GM19467 (cell line): ENCODE measurements around the gene GOLGA3.
"Not testable (repeated sequence)": the region's sequence is repeated elsewhere in the genome, so short reads cannot be mapped to it uniquely, and the experiment has no call there.

Source experiments
- ATAC-seq: cut with Tn5 transposase; IDR thresholded peaks from one replicate; pipeline ENCODE4 v1.9.1; 2021; ENCODE audit warnings: mild to moderate bottlenecking, moderate library complexity; ENCODE audit not compliant: unreplicated experiment

The GOLGA3 gene

GRCh38 chr12:132818562-132818961 is 10.1 kb downstream of the GOLGA3 start:
- no peak for ATAC-seq

DNA sequence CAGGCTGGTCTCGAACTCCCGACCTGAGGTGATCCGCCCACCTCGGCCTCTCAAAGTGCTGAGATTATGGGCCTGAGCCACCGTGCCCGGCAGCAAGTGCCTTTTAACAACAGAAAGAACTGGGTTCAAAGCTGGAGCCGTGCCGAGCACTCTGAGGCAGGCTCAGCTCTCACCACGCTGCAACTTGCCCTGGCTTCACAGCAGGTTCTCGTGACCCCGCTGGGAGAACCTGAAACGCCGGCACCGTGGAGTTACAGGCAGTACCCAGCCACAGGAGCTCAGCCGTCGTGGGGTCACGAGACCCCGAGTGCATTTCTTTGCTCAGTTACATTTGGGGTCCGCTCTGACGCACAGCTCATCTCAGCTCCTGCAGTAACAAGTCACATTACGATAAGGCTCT is 14.4 kb downstream of the GOLGA3 start:
- no peak for ATAC-seq

DNA sequence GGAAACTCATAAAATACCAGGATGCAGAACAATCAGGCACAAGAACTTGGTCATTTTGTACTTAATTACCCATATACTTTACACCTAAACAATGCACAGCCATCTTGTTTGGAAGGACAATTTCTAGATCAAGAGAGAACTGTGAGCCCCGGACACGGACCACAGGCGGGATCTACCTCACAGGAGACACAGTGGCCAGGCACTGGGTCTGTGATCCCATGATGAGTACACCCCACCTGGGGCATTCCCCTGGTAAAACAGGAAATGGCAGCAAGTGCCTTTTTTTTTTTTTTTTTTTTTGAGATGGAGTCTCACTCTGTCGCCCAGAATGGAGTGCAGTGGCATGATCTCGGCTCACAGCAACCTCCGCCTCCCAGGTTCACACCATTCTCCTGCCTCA is 15.2 kb downstream of the GOLGA3 start:
- ATAC-seq = no peak

GRCh38 chr12:132812631-132813305 is 15.9 kb downstream of the GOLGA3 start:
- ATAC-seq = no peak

DNA sequence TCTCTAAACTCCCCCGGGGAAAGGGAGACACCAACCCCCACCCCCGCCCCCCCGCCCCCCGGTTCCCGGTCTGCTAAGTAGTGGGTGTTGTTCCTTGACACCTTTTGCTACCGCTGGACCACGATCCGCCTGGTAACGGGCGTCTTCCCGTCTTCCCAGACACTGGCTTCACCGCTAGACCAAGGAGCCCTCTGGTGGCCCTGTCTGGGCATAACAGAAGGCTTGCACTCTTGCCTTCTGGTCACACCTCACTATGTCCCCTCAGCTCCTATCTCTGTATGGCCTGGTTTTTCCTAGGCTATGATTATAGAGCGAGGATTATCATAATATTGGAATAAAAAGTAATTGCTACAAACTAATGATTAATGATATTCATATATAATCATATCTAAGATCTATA is 19.3 kb downstream of the GOLGA3 start:
- not testable (repeated sequence) for ATAC-seq

GRCh38 chr12:132807295-132808092 is 21.2 kb downstream of the GOLGA3 start:
- ATAC-seq = no peak

DNA sequence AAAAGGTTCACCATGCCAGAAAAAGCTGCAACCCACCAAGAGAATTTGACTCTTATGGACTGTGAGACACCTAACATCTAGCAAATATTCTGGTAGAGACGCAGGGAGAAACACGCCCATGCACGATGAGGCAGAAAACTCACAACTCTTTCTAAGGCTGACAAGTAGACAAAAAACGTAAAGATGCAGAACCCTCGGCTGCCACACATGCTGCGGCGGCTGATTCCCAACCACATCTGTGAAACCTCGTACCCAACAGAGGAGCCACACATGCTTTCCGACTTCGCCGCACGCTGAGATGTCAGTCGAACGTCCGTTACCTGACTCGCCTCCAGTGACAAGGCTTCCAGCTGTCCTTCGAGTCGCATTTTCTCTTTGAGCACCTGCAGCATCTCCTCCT is 21.8 kb downstream of the GOLGA3 start:
- ATAC-seq = no peak

- no peak for ATAC-seq
These were observed 24.2 kb downstream of the GOLGA3 start for GRCh38 chr12:132804426-132804861.

DNA sequence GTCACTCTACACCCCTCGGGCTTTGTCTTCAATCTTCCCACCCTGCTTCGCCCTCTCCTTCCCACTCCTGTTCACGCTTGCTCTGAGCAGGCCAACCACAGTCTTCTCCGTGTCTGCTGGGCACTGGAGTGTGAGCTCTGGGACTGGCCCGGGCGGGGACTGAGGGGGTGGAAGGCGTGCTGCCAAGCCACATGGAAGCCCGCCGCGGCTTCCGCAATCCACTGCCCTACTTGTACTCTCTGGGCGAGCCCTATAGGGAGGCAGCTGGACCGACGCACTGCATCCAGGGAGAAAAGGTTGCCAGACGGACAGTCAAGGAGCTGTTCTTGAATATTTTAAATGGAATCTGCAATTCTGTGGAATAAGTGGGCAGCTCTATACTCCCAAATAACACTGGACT is 24.8 kb downstream of the GOLGA3 start:
- no peak for ATAC-seq

DNA sequence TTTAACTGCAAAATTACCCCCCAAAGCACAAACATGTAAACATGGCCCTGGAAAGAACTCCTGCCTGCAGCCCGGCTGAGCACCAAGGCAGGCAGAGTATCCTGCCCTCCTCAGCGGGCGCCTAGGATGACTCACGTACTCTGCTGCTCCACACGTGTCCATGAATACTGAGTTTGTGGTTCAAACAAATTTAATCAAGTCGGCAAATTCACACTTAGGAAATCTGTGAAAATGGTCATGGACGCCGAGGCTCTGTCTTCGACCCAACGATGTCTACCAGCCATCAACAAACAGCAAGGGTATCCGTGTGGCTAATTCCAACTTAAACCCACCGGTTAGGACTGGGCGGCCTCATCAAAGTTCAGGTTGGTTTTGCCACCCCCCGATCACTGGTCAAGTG is 25.5 kb downstream of the GOLGA3 start:
- ATAC-seq = no peak

DNA sequence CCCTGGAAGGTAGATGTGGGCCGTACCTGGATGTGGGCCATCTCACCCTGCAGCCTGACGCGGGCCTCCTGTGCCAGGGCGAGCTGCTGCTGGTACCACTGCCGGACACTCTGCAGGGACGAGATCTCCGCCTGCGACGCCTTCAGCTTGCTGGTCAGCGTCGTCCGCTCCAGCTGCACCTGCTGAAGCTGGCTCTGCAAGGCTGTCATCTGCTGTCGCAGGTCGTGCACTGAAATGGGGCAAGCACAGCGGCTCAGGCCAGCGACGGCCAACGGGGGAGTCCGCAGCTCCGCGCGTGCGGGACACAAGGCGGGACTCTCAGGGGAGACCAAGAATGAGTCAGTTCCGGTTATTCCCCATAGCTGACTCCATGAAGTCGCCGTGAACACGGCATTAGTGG is 26.9 kb downstream of the GOLGA3 start:
- no peak for ATAC-seq

DNA sequence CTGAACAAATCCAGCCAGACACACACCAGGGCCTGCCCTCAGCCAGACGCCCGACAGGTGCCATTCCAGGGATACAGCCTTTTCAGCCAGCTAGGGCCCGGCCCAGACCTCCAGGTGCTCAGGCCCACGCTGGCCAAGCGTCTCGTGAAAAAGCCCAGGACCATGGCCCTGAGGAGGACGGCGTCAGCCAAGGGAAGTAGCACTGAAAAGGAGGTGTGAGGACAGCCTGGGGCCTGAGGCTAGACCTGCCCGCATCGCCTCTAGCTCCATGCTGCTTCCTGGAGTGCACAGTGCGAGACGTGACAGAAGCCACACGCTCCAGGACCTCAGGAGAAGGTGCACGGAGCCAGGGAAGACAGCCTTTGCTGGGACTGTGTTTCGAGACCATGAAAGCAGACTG is 29.8 kb downstream of the GOLGA3 start:
- no peak for ATAC-seq

- ATAC-seq = no peak
These were observed 30.7 kb downstream of the GOLGA3 start for GRCh38 chr12:132797820-132798570.

- ATAC-seq = no peak
These were observed 32.8 kb downstream of the GOLGA3 start for GRCh38 chr12:132795847-132796246.

DNA sequence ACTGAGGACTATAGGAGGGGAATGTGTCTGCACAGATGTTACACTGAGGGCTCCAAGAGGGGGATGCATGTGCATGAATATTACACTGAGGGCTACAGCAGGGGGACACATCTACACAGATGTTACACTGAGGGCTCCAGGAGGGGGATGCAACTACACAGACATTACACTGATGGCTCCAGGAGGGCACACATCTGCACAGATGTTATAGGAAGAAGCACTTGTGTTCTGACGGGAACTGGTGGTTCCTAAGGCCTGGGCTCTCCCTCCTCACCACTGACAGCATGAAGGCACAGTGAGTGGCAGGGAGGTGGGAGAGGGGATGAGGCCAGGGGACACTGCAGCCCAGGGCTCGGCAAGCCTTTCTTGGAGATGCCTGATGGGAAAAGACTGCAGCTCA is 36.7 kb downstream of the GOLGA3 start:
- ATAC-seq = not testable (repeated sequence)

- ATAC-seq = no peak
These were observed 39.6 kb downstream of the GOLGA3 start for GRCh38 chr12:132789099-132789471.

GRCh38 chr12:132788375-132789098 is 40.1 kb downstream of the GOLGA3 start:
- ATAC-seq = no peak

- ATAC-seq = no peak
These were observed 40.8 kb downstream of the GOLGA3 start for GRCh38 chr12:132787877-132788276.

DNA sequence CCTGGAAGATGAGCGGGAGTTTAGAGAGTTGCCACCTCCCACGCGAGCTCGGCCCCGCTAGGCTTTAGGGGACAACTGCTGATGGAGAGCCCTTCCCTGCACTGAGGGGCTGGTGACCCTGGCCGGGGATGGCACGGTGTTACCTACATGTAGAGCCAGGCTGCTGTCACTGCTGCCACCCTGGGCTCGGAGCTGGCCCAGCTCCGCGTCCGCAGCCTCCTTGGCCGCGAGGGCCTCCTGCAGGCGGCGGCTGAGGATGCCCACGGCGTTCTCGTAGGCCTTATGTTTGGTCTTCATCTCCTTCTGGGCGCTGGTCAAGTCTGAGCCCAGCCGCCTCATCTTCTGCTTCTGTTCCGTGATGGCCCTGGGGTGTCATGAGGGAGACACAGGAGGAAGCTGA is 42.5 kb downstream of the GOLGA3 start:
- no peak for ATAC-seq

DNA sequence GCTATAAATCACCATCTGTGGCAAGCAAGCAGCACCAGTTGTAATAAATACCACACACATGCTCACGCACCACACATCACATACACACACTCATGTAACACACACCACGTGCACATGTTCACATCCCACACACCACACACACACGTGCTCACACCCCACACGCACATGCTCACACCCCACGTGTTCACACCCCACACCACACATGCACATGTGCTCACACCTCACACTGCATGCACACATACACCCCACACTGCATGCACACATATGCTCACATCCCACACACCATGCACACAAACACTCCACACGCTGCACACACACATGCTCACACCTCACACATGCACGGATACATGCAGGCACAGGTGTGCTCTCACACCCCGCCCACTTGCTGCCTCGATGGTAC is 44.1 kb downstream of the GOLGA3 start:
- no peak for ATAC-seq

DNA sequence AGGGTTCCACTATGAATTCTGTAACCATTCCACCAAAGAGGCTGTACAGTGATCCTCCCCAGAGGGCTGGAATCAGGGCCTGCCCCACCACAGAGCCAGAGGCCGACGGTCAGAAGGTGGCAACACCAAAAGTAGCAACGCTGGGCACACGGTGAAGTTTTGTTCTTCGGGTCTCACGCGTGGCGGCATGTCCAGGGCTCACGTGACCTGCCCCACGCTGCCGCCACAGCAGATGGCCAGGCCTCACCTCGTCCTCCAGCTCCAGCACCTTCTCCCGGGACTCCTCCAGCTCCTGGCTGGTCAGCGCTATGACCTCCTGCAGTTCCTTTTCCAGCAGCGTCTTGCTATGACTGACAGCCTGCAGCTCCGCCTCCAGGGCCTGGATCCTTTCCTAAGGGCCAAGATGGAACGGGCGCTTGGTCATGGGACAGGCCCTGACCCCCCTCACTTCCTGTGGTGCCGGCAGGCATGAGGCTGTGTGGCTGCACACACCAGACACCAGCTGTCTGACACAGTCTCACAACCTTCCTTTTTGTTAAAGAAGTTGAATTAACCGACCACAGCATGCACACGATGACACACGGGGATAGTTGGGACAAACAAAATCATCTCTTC is 44.6 kb downstream of the GOLGA3 start:
- ATAC-seq = no peak
